Endodermal cell (in vitro differentiated cells): ENCODE measurements around the gene ASB6. TPM values are rescaled to one million over a fixed set of nuclear protein-coding genes. Genes with fewer than 3 reads are reported as not detected.

ENCODE experiments used
- DNase-seq: peaks from one replicate; pipeline ENCODE4 v3.0.0-alpha.2; 2017
- H3K27ac ChIP-seq: 2 replicates; pipeline ENCODE4 v1.5.1; 2013; ENCODE audit warnings: mild to moderate bottlenecking, low read depth, low read length, moderate library complexity
- H3K27me3 ChIP-seq: 2 replicates; pipeline ENCODE4 v1.6.1; 2013; ENCODE audit warnings: mild to moderate bottlenecking, low read length, moderate library complexity; ENCODE audit not compliant: insufficient read depth, control insufficient read depth, poor library complexity, severe bottlenecking
- H3K36me3 ChIP-seq: 2 replicates; pipeline ENCODE4 v1.7.0; 2013; ENCODE audit warnings: mild to moderate bottlenecking, low read length, moderate library complexity; ENCODE audit not compliant: control insufficient read depth, insufficient read depth
- H3K4me1 ChIP-seq: one replicate; pipeline ENCODE4 v1.7.0; 2013; ENCODE audit warnings: low read length; ENCODE audit not compliant: control insufficient read depth, insufficient read depth
- H3K4me3 ChIP-seq: 2 replicates; pipeline ENCODE4 v1.5.1; 2013; ENCODE audit warnings: mild to moderate bottlenecking, low read length, moderate library complexity
- H3K9ac ChIP-seq: 2 replicates; pipeline ENCODE4 v1.6.1; 2013; ENCODE audit warnings: mild to moderate bottlenecking, low read length, moderate library complexity; ENCODE audit not compliant: poor library complexity, severe bottlenecking; ENCODE audit errors: extremely low read depth
- H3K9me3 ChIP-seq: 2 replicates; pipeline ENCODE4 v1.6.1; 2013; ENCODE audit warnings: mild to moderate bottlenecking, low read length, moderate library complexity; ENCODE audit not compliant: control insufficient read depth
- H3K27ac Mint-ChIP-seq: 2 replicates; pipeline ENCODE4 v1.8.0; 2020; ENCODE audit warnings: mixed read lengths
- H3K27me3 Mint-ChIP-seq: 2 replicates; pipeline ENCODE4 v1.8.0; 2021; ENCODE audit warnings: mild to moderate bottlenecking, mixed read lengths; ENCODE audit not compliant: insufficient read depth
- H3K36me3 Mint-ChIP-seq: 2 replicates; pipeline ENCODE4 v1.8.0; 2020; ENCODE audit warnings: low read depth, mixed read lengths
- H3K4me1 Mint-ChIP-seq: 2 replicates; pipeline ENCODE4 v1.8.0; 2020; ENCODE audit warnings: mixed read lengths
- H3K4me3 Mint-ChIP-seq: 2 replicates; pipeline ENCODE4 v1.8.0; 2020; ENCODE audit warnings: mild to moderate bottlenecking, moderate library complexity, mixed read lengths
- H3K9me3 Mint-ChIP-seq: 2 replicates; pipeline ENCODE4 v1.8.0; 2020; ENCODE audit warnings: mild to moderate bottlenecking, mixed read lengths
- WGBS, 2 experiments: methylation state at CpG; one replicate each; pipeline versions ENCODE4 v1.1.5 to v1.1.7; 2013; ENCODE audit warnings: missing lambda C conversion rate in 2 of 2, mixed read lengths in 1 of 2; ENCODE audit not compliant: insufficient coverage in 1 of 2, insufficient read length in 1 of 2; 5-methylcytosine and 5-hydroxymethylcytosine counted together
- total RNA-seq, 2 donors: library from RNA; stranded (reverse); fragmentation: NEBNext Ultra II Directional in 1 of 2; extraction: Animal tissue kit (Norgen Biotek cat#: 25700) in 1 of 2; gene quantifications; 2 replicates in 1 of 2; 3 replicates in 1 of 2; pipeline ENCODE4 v1.2.1, GENCODE V29; 2021
- TF ChIP-seq, protein P1 (sequence below): fragments of 200-600 bp; sonication (generic); conservative IDR thresholded peaks from 2 replicates; pipeline ENCODE4 v1.5.0; 2021; ENCODE audit warnings: antibody characterized with exemption, mild to moderate bottlenecking

ASB6 gene
- total RNA-seq, 2 donors from 2014 or later: 19.8 to 20.2 TPM

- Mint-ChIP-seq H3K27me3 (peaks cover 23% of the 10 kb centered on the region), H3K4me3 (no peak overlapping the region), H3K9me3 (no peaks in the 10 kb centered on the region), H3K27ac (no peak overlapping the region), H3K36me3 (no peaks in the 10 kb centered on the region), H3K4me1 (peaks cover 15% of the 10 kb centered on the region)
- Histone ChIP-seq H3K27me3 (no peaks in the 10 kb centered on the region), H3K9ac (no peak overlapping the region), H3K27ac (no peak overlapping the region), H3K9me3 (no peaks in the 10 kb centered on the region), H3K36me3 (no peaks in the 10 kb centered on the region), H3K4me3 (no peak overlapping the region), H3K4me1 (peaks cover under 1% of the 10 kb centered on the region)
- 78 to 90% methylated on average over 4 to 8 of the region's 8 CpGs for WGBS, 2 experiments
- DNase-seq: no peak
- TF ChIP-seq, protein P1, sequence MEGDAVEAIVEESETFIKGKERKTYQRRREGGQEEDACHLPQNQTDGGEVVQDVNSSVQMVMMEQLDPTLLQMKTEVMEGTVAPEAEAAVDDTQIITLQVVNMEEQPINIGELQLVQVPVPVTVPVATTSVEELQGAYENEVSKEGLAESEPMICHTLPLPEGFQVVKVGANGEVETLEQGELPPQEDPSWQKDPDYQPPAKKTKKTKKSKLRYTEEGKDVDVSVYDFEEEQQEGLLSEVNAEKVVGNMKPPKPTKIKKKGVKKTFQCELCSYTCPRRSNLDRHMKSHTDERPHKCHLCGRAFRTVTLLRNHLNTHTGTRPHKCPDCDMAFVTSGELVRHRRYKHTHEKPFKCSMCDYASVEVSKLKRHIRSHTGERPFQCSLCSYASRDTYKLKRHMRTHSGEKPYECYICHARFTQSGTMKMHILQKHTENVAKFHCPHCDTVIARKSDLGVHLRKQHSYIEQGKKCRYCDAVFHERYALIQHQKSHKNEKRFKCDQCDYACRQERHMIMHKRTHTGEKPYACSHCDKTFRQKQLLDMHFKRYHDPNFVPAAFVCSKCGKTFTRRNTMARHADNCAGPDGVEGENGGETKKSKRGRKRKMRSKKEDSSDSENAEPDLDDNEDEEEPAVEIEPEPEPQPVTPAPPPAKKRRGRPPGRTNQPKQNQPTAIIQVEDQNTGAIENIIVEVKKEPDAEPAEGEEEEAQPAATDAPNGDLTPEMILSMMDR: peak; percentile 33
Observed at GRCh38 chr9:129586685-129587084, 55.3 kb downstream of the ASB6 start.

GRCh38 chr9:129586245-129586644 is 55.7 kb downstream of the ASB6 start:
- no peaks in the 10 kb centered on the region for H3K36me3 Mint-ChIP-seq
- no peak overlapping the region for H3K27ac Mint-ChIP-seq
- H3K9me3 Mint-ChIP-seq: no peaks in the 10 kb centered on the region
- WGBS, 2 experiments: 100% methylated on average over 1 of the region's 1 CpG
- H3K9me3 ChIP-seq: no peaks in the 10 kb centered on the region
- no peak overlapping the region for H3K9ac ChIP-seq
- no peak overlapping the region for H3K4me3 Mint-ChIP-seq
- no peak overlapping the region for H3K27ac ChIP-seq
- H3K4me1 ChIP-seq: no peaks in the 10 kb centered on the region
- H3K4me1 Mint-ChIP-seq: peaks cover 15% of the 10 kb centered on the region
- no peaks in the 10 kb centered on the region for H3K27me3 ChIP-seq
- H3K36me3 ChIP-seq: no peaks in the 10 kb centered on the region
- DNase-seq: no peak
- TF ChIP-seq, protein P1: no peak
- H3K4me3 ChIP-seq: no peak overlapping the region
- H3K27me3 Mint-ChIP-seq: peaks cover 24% of the 10 kb centered on the region

- TF ChIP-seq, protein P1: no peak
- peaks cover 15% of the 10 kb centered on the region for H3K4me1 Mint-ChIP-seq
- no peak for DNase-seq
- H3K27me3 Mint-ChIP-seq: peaks cover 19% of the 10 kb centered on the region
- WGBS, 2 experiments: 88% methylated on average over 1 of the region's 1 CpG; no CpG with 5 or more reads in 1 of the 2 experiments
- H3K4me3 Mint-ChIP-seq: no peak overlapping the region
- Histone ChIP-seq H3K9ac (no peak overlapping the region), H3K27me3 (no peaks in the 10 kb centered on the region), H3K4me1 (no peaks in the 10 kb centered on the region), H3K9me3 (no peaks in the 10 kb centered on the region), H3K36me3 (no peaks in the 10 kb centered on the region), H3K27ac (no peak overlapping the region), H3K4me3 (no peak overlapping the region)
- no peaks in the 10 kb centered on the region for H3K9me3 Mint-ChIP-seq
- H3K36me3 Mint-ChIP-seq: no peaks in the 10 kb centered on the region
- no peak overlapping the region for H3K27ac Mint-ChIP-seq
Observed at GRCh38 chr9:129585352-129585751, 56.6 kb downstream of the ASB6 start.

Other genes with a start within 250 kb of the ASB6 start
- not detected for gene C9orf50, start 21.1 kb downstream of the ASB6 start, total RNA-seq
- gene NTMT1, start 16.0 kb downstream of the ASB6 start, total RNA-seq: 10 to 100 TPM; 39.6 to 49.1 TPM
- 1 to 10 TPM; 1.0 to 3.8 TPM for gene PRRX2, start 23.5 kb upstream of the ASB6 start, total RNA-seq
- under 1 TPM; 0.29 to 0.62 TPM for gene PTGES, start 110.9 kb upstream of the ASB6 start, total RNA-seq
- 10 to 100 TPM; 15.2 to 16.9 TPM for gene TOR1B, start 161.0 kb upstream of the ASB6 start, total RNA-seq
- 10 to 100 TPM; 48.4 to 49.9 TPM for gene TOR1A, start 182.0 kb upstream of the ASB6 start, total RNA-seq
- gene C9orf78, start 193.1 kb upstream of the ASB6 start, total RNA-seq: 10 to 100 TPM; 29.9 to 34.1 TPM
- 10 to 100 TPM; 24.4 to 25.8 TPM for gene USP20, start 193.3 kb upstream of the ASB6 start, total RNA-seq